Fibroblast of skin of right quadriceps (primary cell): ENCODE data around the gene ZNF212.
A peak's percentile ranks its signal among the peaks of the same experiment; 100 is the strongest.
"Not testable (repeated sequence)": the region's sequence is repeated elsewhere in the genome, so short reads cannot be mapped to it uniquely, and the experiment has no call there.

ENCODE experiments used
- DNase-seq: peaks from one replicate; pipeline ENCODE4 v3.0.0-alpha.2; 2013

The ZNF212 gene

DNA sequence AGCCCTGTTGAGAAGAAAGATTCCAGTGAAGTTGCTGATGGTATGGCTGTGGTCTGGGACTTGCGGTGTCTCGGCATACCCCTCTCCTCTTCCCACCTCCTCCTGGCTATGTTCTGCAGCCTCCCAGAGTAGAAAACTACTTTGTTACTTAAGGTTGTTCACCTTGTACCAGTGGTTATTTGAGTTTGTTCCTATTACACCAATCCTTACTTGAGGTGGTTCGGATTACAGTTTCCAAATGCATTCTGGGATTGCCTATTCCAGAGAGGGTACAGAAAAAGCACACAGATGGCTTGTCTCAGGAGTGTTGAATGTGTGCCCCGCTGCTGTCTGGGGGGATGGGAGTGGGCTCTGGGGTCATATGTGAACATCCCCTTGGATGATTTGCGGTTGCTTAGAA, 15.7 kb downstream of the ZNF212 start:
- DNase-seq = no peak

DNA sequence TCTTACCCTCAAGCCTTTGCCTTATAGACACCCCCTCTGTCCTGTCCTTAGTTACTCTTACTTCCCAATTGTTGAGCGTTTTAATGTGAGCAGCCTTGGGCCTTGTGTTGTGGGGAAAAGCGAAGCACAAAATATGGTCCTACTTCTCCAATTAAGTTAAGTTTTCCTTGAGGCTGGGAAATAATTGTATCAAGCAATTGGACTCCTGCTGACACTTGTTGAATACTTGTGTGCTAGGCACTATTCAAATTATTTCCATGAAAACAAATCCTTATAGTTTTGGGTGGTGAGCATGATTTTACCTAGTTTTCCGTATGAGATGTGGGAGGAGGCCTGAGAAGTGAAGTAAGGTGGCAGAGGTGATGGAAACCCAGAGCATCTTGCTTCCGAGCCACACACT, 17.1 kb downstream of the ZNF212 start:
- DNase-seq = no peak

DNA sequence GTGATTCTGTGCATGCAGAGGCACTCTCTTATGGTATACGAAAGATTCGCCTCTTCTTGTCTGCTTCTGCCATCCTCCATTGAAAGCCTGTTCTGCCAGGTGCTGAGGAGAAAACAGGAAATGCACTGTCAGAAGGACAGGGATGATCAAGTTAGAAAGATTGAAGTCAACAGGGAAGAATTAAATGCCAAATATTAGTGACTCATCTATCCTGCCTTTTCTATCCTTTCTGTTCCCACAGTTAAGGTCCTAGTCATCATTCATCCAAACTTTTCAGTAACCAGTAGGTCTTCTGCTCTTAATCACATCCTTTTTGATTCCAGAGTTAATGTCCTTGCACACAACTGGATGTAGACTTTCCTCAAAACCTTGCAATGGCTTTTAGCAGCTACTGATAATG, 17.7 kb downstream of the ZNF212 start:
- DNase-seq = peak; percentile 17

DNA sequence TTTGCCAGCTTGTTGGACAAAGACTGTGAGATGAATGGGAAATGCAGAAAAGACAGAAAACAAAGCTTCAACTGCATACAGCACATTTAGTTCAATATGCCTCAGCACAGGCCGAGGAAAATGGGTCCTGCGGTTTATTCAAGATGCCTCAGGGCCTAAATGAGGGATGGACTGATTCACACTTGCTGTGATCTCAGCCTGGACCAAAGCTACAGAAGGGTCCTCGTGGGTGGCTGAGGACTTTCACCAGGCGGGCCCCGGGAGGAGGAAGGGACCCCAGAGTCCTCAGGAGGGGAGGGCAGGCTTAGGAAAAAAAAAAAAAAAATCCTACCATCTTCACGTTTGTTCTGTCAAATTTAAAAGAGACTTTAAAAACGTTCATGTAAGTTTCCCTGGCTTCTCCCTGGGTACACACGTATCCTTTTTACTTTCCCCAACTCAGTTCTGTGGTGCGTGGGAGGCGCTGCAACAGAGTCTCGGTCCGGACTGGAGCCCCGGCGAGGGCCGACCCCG, 21.9 kb downstream of the ZNF212 start:
- peak; percentile 50 for DNase-seq

DNA sequence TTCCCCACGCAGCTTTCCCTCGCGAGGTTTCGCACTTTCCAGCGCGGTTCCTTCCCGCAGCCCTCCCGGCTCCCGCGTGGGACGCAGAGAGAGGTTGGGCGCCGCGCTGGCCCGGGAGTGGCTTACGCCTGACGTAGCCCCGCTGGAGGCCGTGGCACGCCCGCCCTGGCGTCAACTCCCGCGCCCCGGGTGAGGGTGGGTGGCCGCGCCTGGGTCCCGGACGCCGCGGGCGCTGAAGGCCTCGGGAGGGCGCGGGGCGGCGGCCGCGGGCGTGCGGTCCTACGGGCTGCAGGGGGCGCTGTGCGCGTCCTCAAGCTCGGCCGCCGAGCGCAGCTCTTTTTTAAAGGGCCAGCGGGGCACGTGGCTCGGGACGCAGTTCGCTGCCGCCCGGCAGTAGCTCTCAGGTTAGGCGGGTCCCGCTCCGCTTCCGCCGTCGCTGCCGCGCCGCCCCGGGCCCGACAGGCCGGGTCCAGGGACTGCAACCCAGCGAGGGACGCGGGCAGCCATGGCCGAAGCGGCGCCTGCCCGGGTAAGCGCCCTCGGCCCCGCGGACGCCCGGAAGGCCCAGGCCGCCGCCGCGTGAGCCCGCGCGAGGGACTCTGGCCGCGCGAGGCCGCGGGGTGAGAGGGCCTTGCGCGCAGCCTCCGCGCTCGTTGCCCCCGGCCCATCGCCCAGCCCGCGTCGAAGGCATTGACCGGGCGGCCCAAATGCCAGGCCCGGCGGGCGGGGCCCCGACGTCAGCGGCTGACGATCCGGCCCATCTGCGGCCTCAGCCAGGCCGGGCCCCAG, 22.6 kb downstream of the ZNF212 start, which contains the start of gene ZNF783:
ZNF783 (plus strand) TSS at position 368 of the 789 bp plus-strand sequence; CDS start at position 506, 138 bp downstream.
- DNase-seq = peak; percentile 87

DNA sequence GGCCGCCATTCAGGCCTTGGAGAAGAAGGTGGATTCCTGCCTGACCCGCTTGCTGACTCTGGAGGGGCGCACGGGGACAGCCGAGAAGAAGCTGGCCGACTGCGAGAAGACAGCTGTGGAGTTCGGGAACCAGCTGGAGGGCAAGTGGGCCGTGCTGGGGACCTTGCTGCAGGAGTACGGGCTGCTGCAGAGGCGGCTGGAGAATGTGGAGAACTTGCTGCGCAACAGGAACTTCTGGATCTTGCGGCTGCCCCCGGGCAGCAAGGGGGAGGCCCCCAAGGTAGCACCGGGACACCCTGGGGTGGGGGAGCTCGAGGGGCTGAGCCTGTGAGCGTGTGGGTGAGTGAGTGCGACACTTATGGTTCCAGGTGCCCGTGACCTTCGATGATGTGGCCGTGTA, 27.0 kb downstream of the ZNF212 start:
- DNase-seq = no peak

DNA sequence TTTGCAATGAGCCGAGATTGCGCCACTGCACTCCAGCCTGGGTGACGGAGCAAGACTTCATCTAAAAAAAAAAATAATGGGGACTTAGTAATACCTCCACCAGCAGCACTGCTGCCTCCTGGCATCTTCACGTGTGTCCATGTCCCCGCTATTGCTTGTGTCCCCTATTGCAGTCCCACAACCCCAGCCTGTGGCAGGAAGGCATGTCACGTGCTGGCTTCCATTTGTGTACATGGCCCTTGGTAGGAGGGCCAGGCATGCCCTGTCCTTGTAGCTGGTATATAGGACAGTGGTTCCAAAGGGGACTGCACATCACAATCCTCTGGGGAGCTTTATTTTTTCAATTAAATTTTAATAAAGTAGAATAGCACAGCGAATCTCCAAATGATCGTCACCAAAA, 28.3 kb downstream of the ZNF212 start:
- no peak for DNase-seq

DNA sequence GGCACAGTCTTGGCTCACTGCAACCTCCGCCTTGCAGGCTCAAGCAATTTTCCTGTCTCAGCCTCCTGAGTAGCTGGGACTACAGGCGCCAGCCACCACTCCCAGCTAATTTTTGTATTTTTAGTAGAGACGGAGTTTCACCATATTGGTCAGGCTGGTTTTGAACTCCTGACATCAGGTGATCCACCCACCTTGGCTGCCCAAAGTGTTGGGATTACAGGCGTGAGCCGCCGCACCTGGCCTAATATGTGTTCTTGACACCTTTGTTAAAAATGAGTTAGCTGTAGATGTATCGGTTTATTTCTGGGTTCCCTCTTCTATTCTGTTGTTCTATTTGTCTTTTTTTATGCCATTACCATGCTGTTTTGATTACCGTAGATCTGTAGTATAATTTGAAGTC, 35.0 kb downstream of the ZNF212 start:
- DNase-seq = not testable (repeated sequence)

DNA sequence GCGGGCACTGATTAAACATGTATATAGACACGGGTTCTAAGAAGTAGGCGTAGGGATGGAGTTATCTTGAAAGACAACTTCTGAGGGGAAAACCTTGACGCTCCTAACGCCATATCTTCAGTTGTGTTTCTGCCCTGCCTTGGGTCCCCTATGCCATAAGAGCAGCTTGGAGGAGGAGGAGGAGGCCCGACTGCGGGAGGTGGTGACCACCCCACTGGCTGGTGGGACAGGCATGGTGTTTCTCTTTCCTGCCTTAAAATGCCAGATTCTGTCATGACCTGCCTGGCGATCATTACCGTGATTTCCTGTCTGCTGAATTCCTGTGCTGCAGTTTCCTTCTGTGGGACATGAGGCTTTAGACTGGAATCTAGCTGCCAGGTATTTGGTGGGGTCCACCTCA, 38.4 kb downstream of the ZNF212 start:
- DNase-seq = no peak

DNA sequence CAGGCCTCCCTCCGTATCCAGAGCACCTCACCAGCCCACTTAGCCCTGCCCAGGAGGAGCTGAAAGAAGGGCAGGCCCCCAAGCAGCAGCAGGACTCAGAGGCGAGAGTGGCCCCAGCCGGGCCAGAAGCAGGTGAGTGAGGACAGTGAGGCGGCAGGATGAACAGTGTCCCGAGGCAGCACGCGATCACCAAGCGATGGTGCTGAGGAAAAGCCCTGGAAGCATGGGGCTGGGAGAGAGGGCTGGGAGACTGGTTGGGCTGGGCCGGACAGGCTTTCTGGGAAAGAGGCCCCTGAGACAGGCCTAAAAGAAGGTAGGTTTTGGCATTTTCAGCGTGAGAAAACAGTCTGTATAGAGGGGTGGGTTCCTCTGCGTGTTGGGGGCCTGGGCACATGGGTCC, 38.9 kb downstream of the ZNF212 start:
- no peak for DNase-seq

DNA sequence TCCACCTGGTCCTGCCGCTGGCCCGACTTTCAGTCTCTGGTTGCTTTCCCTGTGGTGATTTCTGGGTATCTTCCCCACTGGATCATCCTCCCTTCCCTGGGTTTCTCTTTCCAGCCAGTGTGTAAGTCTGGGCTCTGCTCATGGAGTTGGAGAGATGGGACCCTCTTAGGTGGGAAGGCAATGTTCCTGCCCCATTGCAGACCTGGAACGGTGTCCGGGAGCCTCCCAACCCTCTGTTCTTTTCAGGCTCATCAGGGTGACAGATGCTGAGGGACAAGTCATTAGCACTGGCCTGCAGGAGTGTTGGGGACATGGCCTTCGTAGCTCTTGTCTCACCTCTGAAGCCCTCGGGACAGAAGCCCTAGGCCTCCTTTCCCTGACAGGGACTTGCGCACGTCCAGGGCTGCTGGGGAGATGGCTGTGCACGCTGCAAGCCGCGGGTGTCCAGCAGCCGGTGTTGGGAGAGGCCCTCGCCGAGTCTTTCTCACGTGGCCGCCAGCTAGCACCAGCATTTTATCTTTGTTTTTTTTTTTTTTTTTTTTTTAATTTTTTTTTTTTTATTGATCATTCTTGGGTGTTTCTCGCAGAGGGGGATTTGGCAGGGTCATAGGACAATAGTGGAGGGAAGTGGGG, 39.8 kb downstream of the ZNF212 start:
- no peak for DNase-seq

DNA sequence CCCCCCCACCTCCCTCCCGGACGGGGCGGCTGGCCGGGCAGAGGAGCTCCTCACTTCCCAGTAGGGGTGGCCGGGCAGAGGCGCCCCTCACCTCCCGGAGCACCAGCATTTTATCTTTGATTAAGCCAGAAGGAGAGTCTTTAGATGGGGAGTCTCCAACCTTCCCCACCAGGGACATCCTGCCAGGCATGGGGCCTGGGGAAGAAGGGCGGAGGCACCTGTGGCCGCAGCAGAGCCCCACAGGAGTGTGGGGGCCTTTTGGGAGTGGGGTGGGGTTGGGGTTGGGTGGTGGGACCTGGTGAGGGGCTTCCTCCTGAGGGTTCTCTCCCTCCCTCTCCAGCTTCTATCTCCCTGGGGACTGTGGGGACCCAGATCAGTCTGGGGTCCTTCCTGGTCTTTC, 40.7 kb downstream of the ZNF212 start:
- no peak for DNase-seq

DNA sequence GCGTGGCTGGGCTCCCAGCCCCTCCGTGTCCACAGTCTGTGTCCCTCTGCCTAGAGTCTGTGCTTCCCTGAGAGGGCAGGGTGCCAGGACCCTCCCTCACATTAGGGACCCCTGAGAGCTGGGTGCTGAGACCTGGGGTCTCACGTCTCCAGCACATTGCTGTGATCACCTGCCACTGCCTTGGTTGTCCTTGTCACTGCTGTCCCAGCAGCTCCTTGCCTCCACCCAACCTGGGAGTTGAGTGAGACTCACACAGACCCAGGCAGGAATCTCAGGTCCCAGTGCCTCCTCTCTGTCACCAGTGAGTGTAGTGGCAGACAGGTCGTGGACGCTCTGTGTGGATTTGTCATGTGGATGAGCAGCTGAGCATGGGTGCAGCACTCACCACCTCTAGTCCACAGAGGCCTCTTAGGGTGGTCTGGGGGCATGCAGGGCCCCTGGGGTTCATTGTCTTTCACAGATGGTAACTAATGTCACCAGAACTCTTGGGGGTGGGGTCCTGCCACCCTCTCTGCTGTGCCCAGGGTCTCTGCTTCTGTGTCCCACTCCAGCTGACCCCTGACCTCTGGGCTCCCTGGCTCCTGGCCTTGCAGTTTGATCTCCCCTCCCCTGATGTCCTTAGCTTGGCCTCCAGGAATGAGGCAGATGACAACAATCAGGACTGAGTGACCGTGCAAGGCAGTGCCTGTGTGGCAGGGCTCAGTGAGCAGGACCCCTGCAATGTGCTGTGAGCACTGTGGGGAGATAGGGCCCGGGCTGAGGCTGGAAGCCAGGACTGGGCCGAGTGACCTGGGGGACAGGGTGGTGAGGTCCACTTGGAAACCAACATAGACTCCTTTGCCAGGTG, 41.4 kb downstream of the ZNF212 start:
- DNase-seq = no peak

DNA sequence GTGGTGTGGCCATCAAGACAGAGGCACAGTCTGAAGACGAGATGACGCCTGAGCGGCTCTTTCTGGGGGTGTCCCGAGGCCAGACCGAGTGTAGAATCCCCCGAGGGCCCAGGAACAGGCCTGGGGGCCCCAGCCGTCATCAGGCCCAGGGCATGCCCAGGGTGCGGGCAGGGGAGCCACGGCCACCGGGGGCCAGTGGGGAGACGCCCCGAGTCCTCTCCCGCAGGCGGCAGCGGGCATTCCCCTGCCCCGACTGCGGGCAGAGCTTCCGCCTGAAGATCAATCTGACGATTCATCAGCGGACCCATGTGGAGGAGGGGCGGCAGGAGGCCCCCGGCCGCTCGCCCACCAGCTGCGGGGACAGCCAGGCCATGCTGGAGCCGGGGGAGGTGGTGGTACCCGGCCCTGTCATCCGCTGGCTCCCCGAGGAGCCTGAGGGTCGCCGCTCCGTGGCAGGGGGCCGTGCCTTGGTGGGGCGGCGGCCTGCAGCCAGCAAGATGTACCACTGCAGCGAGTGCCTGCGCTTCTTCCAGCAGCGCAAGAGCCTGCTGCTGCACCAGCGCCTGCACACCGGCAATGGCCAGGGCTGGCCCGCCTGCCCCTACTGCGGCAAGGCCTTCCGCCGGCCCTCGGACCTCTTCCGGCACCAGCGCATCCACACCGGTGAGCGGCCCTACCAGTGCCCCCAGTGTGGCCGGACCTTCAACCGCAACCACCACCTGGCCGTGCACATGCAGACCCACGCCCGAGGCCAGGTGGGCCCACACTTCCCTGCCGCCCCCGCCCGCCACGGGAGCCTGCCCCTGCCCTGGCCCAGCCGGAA, 42.3 kb downstream of the ZNF212 start:
- DNase-seq = no peak

DNA sequence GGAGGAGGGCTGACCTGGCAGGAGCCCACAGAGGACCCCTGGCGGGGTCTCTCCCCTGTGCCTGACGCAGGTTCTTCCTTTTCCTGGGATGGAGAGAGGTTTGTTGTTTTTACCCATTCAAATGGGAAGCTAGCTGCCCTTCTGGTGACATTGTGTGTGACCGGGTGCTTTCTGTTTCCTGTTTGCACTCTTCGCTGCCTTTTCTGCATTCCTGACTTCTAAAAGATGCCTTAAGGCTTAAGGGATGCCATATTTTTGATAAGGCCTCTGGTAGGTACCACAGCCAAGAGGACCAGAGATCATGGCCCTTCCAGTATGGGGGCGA, 42.8 kb downstream of the ZNF212 start:
- DNase-seq = no peak

DNA sequence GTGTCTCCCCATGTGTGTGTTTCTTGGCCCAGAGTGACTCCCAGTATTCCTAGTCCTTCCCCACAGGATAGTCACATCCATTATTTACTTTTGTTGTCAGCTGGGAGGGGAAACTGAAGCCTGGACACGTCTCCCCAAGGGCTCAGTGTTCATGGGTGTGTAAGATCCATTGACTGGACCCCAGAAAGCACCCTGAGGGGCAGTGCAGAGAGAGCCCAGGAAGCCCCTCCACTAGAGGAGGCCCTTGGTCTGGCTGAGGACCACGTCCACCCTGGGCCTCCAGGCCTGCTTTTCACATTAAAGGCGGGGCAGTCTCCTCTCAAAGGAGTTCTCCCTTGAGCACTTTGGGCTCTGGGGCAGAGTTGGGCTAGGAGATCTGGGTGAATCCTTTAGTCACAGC, 43.9 kb downstream of the ZNF212 start:
- DNase-seq = no peak

DNA sequence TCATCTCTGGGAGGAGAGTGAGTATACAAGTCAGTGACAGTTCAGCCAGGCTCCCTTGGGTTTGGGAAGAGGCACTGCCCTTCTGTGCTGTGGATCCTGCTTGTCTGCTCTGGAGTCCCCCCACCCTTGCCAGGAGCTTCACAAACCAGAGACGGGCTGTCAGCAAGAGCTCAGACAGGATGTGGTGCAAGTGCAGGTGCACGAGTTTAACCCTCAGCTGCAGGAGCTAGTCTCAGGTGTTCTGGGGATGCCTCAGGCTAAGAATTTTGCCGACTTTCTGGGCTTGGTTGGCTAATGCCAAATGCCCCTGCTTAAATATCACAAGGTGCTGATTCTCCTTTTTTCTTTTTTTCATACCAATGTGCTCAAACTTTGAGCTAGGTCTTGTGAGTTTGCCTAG, 44.9 kb downstream of the ZNF212 start:
- DNase-seq = no peak

DNA sequence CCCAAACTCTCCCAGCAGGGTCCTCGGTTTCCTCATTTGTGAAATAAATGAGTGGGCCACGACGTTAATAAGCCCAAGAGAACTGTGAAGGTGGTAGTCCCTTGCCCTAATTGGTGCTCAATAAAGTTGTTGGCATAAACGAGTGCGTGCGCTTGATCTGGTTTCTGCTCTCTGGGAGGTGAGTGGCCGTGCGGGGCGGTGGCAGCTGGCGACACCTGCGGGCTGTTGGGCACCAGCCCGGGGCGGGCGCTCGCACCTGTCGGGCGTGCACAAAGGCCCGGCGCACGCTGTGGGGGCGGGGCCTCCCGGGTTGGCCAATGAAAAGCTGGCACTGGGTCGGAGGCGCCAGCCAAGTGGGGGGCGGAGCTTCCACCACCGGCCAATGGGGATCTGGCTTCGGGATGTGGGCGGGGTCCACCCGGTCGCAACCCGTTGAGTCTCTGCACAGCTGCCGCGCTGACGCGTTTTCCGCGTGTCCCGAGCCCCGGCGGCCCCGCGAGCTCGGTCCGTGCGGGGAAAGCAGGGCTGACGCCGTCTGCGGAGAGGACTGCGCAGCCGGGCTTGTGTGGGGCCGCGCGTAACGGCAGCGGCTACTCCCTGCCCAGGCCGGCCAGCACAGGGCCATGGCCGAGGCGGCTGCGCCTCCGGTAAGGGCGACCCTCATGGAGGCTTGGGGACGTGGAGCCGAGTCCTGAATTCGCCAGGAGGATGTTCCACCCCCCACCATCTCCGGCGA, 45.6 kb downstream of the ZNF212 start:
- peak; percentile 83 for DNase-seq

DNA sequence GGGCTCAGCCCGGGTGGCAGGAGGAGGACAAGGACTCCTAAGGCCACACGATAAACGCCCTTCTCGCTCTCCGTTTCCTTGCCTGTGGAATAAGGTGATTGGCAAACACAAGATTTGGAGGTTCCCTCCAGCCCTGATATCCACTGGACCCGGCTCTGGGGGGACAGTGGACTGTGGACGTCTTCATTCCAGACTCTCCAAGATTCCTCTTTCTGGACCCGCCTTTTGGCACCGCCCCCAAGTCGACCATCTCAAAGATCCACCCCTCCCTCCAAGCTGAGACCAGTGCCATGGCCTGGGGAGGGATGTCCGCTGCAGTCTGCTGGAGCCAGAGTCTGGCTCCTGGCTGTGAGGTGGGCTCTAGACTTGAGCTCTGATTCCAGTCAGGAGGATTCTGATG, 46.2 kb downstream of the ZNF212 start:
- DNase-seq = no peak

DNA sequence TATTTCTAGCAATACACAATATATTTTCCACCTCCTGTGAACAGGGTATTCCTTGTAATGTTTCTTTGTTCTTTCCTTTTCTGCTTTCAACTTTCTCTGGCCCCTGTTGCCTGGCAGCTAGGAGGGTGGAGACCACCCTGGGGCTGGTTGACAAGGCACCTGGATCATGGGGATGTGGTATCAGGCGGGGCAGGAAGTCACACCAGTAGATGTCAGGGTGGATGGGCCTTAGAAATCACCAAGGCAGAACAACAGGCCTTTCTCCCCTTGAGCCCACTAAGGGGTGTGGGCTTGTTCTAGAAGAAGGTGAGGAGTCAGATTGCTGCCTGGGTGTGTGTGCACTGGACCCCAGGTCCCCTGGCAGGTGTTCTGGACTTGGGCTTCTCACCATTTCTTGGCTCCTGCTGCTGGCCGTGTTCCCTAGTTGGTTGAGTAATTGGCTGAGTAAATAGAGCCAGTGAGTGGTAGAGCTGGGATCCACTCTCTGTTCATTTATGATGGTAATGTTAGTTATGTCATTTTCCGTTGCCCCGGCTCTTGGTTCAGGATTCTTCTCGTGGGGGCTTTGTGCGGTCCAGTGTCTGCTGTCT, 47.5 kb downstream of the ZNF212 start:
- no peak for DNase-seq

DNA sequence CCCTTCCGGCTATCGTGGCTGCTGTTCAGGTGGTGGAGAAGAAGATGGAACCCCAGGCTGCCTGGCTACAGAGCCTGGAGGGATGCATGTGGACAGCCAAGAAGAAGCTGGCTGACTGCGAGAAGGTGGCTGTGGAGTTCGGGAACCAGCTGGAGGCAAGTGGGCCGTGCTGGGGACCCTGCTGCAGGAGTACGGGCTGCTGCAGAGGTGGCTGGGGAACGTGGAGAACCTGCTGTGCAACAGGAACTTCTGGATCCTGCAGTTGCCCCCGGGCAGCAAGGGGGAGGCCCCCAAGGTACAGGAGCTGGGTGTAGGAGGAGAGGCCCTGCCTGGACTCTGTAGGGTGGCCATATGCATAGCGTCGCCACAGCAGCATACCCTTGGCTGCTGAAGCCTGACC, 48.2 kb downstream of the ZNF212 start:
- no peak for DNase-seq

DNA sequence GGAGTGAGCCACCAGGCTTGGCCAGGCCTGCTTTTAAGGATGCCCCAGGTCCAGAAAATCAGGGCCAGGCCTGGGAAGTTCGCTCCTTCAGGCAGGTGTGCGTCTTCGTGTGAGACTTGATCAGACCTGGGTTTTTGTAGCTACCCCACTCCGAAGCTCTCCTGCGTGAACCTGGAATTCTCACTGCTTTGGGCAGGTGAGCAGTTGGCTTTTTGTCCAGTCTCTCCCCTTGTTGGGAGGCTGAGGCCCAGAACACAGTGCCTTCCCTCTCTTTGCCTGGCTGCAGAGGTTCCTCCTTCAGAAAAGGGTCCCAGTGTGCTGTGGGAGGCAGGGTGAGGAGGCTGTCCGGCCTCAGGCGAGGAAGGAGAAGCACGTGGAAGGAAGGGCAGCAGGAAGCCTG, 49.8 kb downstream of the ZNF212 start:
- no peak for DNase-seq
